Measurements from ENCODE around the gene ZIC4.

DNA sequence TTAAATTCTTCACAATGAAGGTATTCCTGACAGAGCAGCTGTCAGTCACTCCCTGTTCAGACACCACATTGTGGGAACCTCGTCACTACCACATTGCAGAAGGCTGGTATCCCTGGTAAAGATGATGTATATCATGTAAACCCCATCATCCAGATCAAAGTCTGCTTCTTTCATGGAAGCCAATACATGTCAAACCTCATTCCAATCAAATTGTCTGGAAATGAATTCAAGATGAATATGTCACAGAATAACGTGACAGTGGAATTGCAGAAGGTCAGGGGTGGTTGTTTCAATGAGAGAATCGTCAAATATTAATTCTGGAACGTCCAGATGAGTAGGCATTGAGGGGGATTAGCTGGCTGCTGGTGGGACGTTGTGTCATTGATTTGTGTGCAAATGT is 4.2 kb downstream of the ZIC4 start:
- TF ChIP-seq POLR2A (IDR thresholded peaks at IDR 0.05) (no peak), POLR2AphosphoS5 (IDR thresholded peaks at IDR 0.05) (no peak)
- TF ChIP-seq, protein P1, sequence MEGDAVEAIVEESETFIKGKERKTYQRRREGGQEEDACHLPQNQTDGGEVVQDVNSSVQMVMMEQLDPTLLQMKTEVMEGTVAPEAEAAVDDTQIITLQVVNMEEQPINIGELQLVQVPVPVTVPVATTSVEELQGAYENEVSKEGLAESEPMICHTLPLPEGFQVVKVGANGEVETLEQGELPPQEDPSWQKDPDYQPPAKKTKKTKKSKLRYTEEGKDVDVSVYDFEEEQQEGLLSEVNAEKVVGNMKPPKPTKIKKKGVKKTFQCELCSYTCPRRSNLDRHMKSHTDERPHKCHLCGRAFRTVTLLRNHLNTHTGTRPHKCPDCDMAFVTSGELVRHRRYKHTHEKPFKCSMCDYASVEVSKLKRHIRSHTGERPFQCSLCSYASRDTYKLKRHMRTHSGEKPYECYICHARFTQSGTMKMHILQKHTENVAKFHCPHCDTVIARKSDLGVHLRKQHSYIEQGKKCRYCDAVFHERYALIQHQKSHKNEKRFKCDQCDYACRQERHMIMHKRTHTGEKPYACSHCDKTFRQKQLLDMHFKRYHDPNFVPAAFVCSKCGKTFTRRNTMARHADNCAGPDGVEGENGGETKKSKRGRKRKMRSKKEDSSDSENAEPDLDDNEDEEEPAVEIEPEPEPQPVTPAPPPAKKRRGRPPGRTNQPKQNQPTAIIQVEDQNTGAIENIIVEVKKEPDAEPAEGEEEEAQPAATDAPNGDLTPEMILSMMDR (IDR thresholded peaks at IDR 0.05), result no peak

Measured in prostate gland (tissue), 2 donors.